ENCODE data around the gene GULP1.

GRCh38 chr2:188293601-188294351 is 2.1 kb downstream of the GULP1 start:
- TF ChIP-seq CTCF (IDR thresholded peaks at IDR 0.05) = no peak
- no peak for TF ChIP-seq POLR2A (IDR thresholded peaks at IDR 0.05)
